Prostate gland (tissue), 2 donors: Measurements from ENCODE around the gene SARM1. TPM values are rescaled to one million over a fixed set of nuclear protein-coding genes. Genes with fewer than 3 reads are reported as not detected.
A peak's percentile ranks its signal among the peaks of the same experiment; 100 is the strongest.

Experiments
- DNase-seq: peaks from one replicate; pipeline ENCODE4 v3.0.0-alpha.2; 2019; ENCODE audit warnings: low spot score
- H3K27ac ChIP-seq, 2 donors: fragments of 200-600 bp; sonication (generic); 2 replicates each; pipeline ENCODE4 v1.5.1; 2017 to 2019
- H3K27me3 ChIP-seq: fragments of 200-600 bp; sonication (generic); replicated peaks from 2 replicates; pipeline ENCODE4 v1.5.1; 2019; ENCODE audit not compliant: insufficient read depth
- H3K36me3 ChIP-seq, 2 donors: fragments of 200-600 bp; sonication (generic); 1 replicate in 1 of 2; 2 replicates in 1 of 2; pipeline versions ENCODE4 v1.5.1 to v1.8.1; 2017 to 2019
- H3K4me1 ChIP-seq: fragments of 200-600 bp; sonication (generic); replicated peaks from 2 replicates; pipeline ENCODE4 v1.5.1; 2019
- H3K4me3 ChIP-seq, 2 donors: fragments of 200-600 bp; sonication (generic); 2 replicates each; pipeline ENCODE4 v1.5.1; 2017 to 2019
- H3K9me3 ChIP-seq: fragments of 200-600 bp; sonication (generic); 2 replicates; pipeline ENCODE4 v1.5.1; 2017
- POLR2A ChIP-seq: fragments of 450-650 bp; IDR thresholded peaks from one replicate; pipeline ENCODE4 v1.6.1; 2016; ENCODE audit warnings: antibody characterized with exemption, mild to moderate bottlenecking
- POLR2AphosphoS5 ChIP-seq: sonication (generic); formaldehyde crosslinking; IDR thresholded peaks from one replicate; pipeline ENCODE4 v1.6.1; 2017; ENCODE audit warnings: antibody characterized with exemption
- WGBS: methylation state at CpG from one replicate; pipeline ENCODE4 v1.1.5; 2018; 5-methylcytosine and 5-hydroxymethylcytosine counted together
- intact Hi-C: fragments of 100-400 bp; cut with DNase I; formaldehyde crosslinking; loops from one replicate; pipeline ENCODE4 v1.14.2; 2022
- total RNA-seq, 2 donors: library from RNA; depleted of rRNA; stranded (reverse); fragments of >200 nt; gene quantifications; one replicate each; pipeline ENCODE4 v1.1.0, GENCODE V29; 2016
- TF ChIP-seq, protein P1 (sequence below), 4 experiments: fragments of 200-600 bp in 2 of 4; fragments of 450-650 bp in 2 of 4; sonication (generic) in 2 of 4; IDR thresholded peaks; 1 replicate in 3 of 4; 2 replicates in 1 of 4; pipeline ENCODE4 v1.5.1; 2016 to 2019; ENCODE audit warnings: antibody characterized with exemption in 4 of 4, mild to moderate bottlenecking in 2 of 4, moderate library complexity in 2 of 4

SARM1 gene
- total RNA-seq, 2 donors from 2014 or later: 20.6 to 21.4 TPM

DNA sequence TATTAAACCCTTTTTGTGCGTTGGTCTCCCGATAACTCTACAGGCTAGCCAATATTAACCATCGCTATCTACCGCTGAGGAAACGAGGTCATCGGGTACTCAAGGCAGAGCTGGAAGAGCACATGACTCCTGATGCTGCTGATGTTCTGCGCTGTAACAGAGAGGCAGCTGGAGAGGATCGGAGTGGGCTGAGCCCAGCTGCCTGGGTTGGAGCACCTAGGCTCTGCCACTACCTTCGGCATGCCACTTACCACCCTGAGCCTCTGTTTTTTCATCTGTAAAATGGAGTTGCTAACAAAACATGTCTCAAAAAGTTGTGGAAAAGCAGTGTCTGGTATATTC lies 35.0 kb downstream of the SARM1 start:
- peak overlapping the region; percentile 53 to 65 for H3K4me3 ChIP-seq
- no peak for DNase-seq
- H3K9me3 ChIP-seq: no peaks in the 10 kb centered on the region
- WGBS: 25% methylated on average over 9 of the region's 9 CpGs
- peak overlapping the region in 1 of 2 donors; percentile 33 for H3K27ac ChIP-seq
- intact Hi-C loops: no loop called here
- peaks cover 0 to 9% of the 10 kb centered on the region in 2 donors for H3K36me3 ChIP-seq
- H3K4me1 ChIP-seq: peaks cover 2% of the 10 kb centered on the region
- no peaks in the 10 kb centered on the region for H3K27me3 ChIP-seq
- no peak for TF ChIP-seq POLR2AphosphoS5

DNA sequence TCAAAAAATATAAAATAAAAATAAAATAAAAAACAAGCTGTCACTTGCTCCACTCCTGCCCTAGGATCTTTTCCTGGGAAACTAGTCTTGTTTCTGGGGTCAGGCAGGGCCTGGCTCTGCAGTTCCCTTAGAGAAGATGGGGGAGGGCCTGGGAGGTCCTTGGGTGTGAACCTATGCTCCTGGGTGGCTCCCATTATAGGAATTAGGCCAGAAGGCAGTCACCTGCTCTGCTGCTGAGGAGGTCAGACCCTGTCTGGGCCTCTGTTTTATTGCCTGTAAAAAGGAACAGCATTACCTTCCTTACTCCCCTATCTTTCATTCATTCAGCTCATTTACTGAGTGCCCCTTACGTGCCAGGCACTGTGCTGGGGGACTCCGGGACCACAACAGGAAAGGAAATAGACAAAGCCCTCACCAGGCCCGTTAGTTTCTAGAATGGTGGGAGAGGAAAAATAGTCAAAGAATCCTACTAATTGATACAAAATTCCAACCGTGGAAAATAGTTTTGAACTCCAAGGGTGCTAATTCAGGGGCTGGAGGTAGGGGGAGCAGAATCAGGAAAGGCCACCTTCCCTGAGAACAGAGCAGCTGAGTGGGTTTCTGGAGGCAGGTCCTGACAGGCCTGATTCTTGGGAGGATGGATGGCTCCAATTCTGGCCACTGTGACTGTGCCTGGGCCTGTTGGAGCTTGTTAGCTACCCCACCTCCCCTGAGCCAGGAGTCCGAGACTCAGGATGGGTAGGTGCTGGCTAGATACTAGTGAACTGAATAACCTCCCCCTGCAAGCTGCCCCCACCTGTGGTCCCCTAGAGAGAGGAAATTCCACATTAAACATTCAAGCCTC lies 35.9 kb downstream of the SARM1 start:
- intact Hi-C loops: no loop called here
- peak; percentile 59 for DNase-seq
- 51% methylated on average over 5 of the region's 5 CpGs for WGBS

DNA sequence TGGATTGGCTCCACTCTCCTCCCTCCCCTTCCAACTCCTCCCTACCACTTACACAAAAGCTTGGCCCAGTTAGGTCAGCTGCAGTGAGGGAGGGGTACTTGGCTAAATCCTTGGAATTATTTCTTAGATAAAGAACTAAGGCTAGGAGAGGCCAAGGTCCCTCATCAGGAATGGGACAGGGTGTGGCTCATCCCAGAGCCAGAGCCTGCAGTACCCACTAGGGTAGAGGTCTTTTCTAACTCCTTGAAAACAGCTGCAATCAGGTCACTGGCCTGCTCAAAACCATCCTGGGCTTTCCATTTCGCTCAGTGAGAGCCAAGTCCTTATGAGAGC lies 36.4 kb downstream of the SARM1 start:
- no peak overlapping the region for H3K4me3 ChIP-seq
- H3K4me1 ChIP-seq: peaks cover 2% of the 10 kb centered on the region
- intact Hi-C loops: no loop called here
- H3K27ac ChIP-seq: peak overlapping the region in 1 of 2 donors; percentile 27
- H3K36me3 ChIP-seq: no peaks in the 10 kb centered on the region
- no peak for TF ChIP-seq POLR2AphosphoS5
- no peak for TF ChIP-seq POLR2A
- TF ChIP-seq, protein P1, sequence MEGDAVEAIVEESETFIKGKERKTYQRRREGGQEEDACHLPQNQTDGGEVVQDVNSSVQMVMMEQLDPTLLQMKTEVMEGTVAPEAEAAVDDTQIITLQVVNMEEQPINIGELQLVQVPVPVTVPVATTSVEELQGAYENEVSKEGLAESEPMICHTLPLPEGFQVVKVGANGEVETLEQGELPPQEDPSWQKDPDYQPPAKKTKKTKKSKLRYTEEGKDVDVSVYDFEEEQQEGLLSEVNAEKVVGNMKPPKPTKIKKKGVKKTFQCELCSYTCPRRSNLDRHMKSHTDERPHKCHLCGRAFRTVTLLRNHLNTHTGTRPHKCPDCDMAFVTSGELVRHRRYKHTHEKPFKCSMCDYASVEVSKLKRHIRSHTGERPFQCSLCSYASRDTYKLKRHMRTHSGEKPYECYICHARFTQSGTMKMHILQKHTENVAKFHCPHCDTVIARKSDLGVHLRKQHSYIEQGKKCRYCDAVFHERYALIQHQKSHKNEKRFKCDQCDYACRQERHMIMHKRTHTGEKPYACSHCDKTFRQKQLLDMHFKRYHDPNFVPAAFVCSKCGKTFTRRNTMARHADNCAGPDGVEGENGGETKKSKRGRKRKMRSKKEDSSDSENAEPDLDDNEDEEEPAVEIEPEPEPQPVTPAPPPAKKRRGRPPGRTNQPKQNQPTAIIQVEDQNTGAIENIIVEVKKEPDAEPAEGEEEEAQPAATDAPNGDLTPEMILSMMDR (IDR thresholded peaks at IDR 0.05): no peak
- H3K27me3 ChIP-seq: no peaks in the 10 kb centered on the region
- no peaks in the 10 kb centered on the region for H3K9me3 ChIP-seq
- WGBS: 75% methylated on average over 1 of the region's 1 CpG
- no peak for DNase-seq

More for the DNA sequence above, 35.9 kb downstream of the SARM1 start:
- H3K4me1 ChIP-seq: peaks cover 2% of the 10 kb centered on the region
- no peak overlapping the region for H3K27ac ChIP-seq
- peaks cover 0 to under 1% of the 10 kb centered on the region in 2 donors for H3K36me3 ChIP-seq
- no peaks in the 10 kb centered on the region for H3K9me3 ChIP-seq
- no peak overlapping the region for H3K4me3 ChIP-seq
- TF ChIP-seq, protein P1 (IDR thresholded peaks at IDR 0.05): peak in 1 of 4 experiments; percentile 24
- TF ChIP-seq POLR2AphosphoS5 (peak; percentile 15), POLR2A (no peak)
- no peaks in the 10 kb centered on the region for H3K27me3 ChIP-seq

DNA sequence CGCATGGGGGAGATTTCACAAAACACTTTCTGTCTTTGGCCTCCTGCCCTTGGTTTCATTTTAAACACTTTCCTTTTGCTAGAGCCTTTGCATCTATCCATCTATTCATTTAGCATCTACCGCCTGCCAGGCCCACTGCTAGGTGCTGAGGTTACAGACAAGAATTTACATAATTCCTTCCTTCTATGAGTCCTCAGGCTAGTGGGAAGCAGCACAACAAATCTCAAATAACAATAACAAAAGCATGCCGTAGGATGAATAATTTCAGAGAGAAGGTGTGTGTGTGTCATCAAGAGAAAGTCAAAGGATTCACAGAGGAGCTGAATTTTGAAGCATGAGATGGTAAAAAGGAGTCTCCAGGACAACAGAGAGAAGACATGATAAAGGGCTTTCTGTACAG lies 40.6 kb downstream of the SARM1 start:
- H3K27ac ChIP-seq: no peak overlapping the region
- intact Hi-C loops: no loop called here
- 86% methylated on average over 3 of the region's 3 CpGs for WGBS
- no peak overlapping the region for H3K4me3 ChIP-seq
- no peaks in the 10 kb centered on the region for H3K4me1 ChIP-seq
- no peaks in the 10 kb centered on the region for H3K27me3 ChIP-seq
- no peak for DNase-seq
- H3K36me3 ChIP-seq: no peaks in the 10 kb centered on the region
- TF ChIP-seq POLR2A: no peak
- no peaks in the 10 kb centered on the region for H3K9me3 ChIP-seq

DNA sequence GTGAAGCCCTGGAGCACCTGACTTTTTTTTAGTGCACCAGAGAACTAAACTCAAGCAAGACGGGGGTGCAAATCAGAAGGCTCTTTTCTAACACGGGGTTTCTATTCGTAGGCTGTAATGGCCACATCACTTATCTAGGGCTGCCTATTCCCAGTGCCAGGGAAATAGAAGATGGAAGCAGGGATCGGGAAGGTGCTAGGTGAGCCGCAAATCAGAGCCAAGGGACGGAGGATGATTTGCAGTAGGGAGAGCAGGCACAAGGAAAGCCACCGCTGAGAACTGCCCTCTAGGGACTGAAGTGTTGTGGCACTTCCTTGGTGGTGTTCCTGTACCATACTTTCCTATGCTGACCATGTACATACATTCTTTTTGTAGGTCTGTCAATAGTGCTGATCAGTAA lies 42.3 kb downstream of the SARM1 start:
- Histone ChIP-seq H3K9me3 (no peaks in the 10 kb centered on the region), H3K36me3 (no peaks in the 10 kb centered on the region), H3K4me3 (no peak overlapping the region), H3K27me3 (no peaks in the 10 kb centered on the region), H3K27ac (no peak overlapping the region), H3K4me1 (no peaks in the 10 kb centered on the region)
- TF ChIP-seq, protein P1 (IDR thresholded peaks at IDR 0.05): no peak
- TF ChIP-seq POLR2AphosphoS5: no peak
- no peak for TF ChIP-seq POLR2A
- WGBS: 70% methylated on average over 7 of the region's 7 CpGs
- intact Hi-C loops: no loop called here
- DNase-seq: no peak

DNA sequence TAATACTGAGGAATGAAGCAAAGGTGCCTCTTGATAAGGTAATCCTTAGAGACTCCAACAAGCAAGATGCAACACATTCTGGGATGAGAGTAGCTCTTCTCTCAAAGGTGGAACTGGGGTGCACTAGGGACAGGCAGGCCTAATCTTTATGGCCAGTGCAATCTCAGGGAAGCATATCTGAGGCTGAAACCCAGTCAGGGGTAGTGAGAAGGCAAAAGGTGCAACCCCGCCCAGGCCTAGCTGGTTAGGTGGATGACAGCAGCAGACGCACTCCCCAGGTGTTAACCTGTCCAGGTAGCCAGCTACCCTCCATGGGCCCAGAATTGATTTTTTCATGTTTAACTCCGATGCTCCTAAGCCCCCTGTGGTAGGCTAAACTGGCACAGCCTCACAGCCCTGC lies 44.4 kb downstream of the SARM1 start:
- Histone ChIP-seq H3K36me3 (no peaks in the 10 kb centered on the region), H3K27me3 (no peaks in the 10 kb centered on the region), H3K9me3 (no peaks in the 10 kb centered on the region), H3K27ac (no peak overlapping the region), H3K4me3 (no peak overlapping the region), H3K4me1 (no peaks in the 10 kb centered on the region)
- WGBS: 89% methylated on average over 3 of the region's 3 CpGs
- TF ChIP-seq, protein P1 (IDR thresholded peaks at IDR 0.05): no peak
- TF ChIP-seq POLR2A: no peak
- no peak for TF ChIP-seq POLR2AphosphoS5
- DNase-seq: no peak
- intact Hi-C loops: no loop called here
